Gastrocnemius medialis (tissue), 4 donors: Measurements from ENCODE around the gene PLA2G12B. TPM values are rescaled to one million over a fixed set of nuclear protein-coding genes. Genes with fewer than 3 reads are reported as not detected.

ENCODE experiments used
- ATAC-seq, 2 donors: fragments of 150-250 bp; one replicate each; pipeline ENCODE4 v1.9.1; 2016
- DNase-seq, 2 donors: peaks; one replicate each; pipeline ENCODE4 v3.0.0-alpha.2; 2019
- H3K27ac ChIP-seq, 4 donors: fragments of 200-600 bp; sonication (generic); 1 replicate in 1 of 4; 2 replicates in 3 of 4; pipeline ENCODE4 v1.5.1; 2016 to 2018; ENCODE audit warnings: mild to moderate bottlenecking in 2 of 4, moderate library complexity in 1 of 4
- H3K27me3 ChIP-seq, 3 donors: fragments of 200-600 bp; sonication (generic) in 2 of 3; 1 replicate in 1 of 3; 2 replicates in 2 of 3; pipeline versions ENCODE4 v1.5.1 to v1.6.0; 2016 to 2019; ENCODE audit warnings: mild to moderate bottlenecking in 1 of 3, moderate library complexity in 1 of 3
- H3K36me3 ChIP-seq, 2 donors: fragments of 200-600 bp; sonication (generic) in 1 of 2; one replicate each; pipeline ENCODE4 v1.5.1; 2017 to 2018
- H3K4me1 ChIP-seq, 2 donors: fragments of 200-600 bp; sonication (generic) in 1 of 2; one replicate each; pipeline ENCODE4 v1.5.1; 2016 to 2017; ENCODE audit warnings: mild to moderate bottlenecking in 2 of 2
- H3K4me3 ChIP-seq, 4 donors: fragments of 200-600 bp; sonication (generic) in 3 of 4; 1 replicate in 1 of 4; 2 replicates in 3 of 4; pipeline ENCODE4 v1.5.1; 2016 to 2019; ENCODE audit warnings: mild to moderate bottlenecking in 2 of 4
- H3K9me3 ChIP-seq, 3 donors: fragments of 200-600 bp; sonication (generic) in 2 of 3; 1 replicate in 1 of 3; 2 replicates in 2 of 3; pipeline ENCODE4 v1.5.1; 2016 to 2019
- CTCF ChIP-seq, 5 experiments: fragments of 450-650 bp in 3 of 5; fragments of 200-600 bp in 2 of 5; sonication (generic) in 2 of 5; IDR thresholded peaks in 4 of 5; conservative IDR thresholded peaks in 1 of 5; 1 replicate in 4 of 5; 2 replicates in 1 of 5; pipeline ENCODE4 v1.5.1; 2016 to 2019; ENCODE audit warnings: antibody characterized with exemption in 5 of 5, mild to moderate bottlenecking in 3 of 5, moderate library complexity in 3 of 5
- POLR2A ChIP-seq, 2 donors: fragments of 450-650 bp; IDR thresholded peaks; one replicate each; pipeline ENCODE4 v1.6.1; 2017; ENCODE audit warnings: antibody characterized with exemption in 2 of 2, mild to moderate bottlenecking in 2 of 2, moderate library complexity in 2 of 2
- in situ Hi-C, 4 donors: fragments of 200-750 bp; cut with MboI; loops; one replicate each; pipeline versions ENCODE4 v1.15.0 to v1.8.0; 2017; ENCODE audit warnings: low sequenced_read_pairs in 4 of 4
- intact Hi-C: fragments of 100-400 bp; cut with DNase I; formaldehyde crosslinking; loops from one replicate; pipeline ENCODE4 v1.15.1; 2023; ENCODE audit warnings: low total_unique reads
- total RNA-seq, 4 donors: library from RNA; depleted of rRNA; stranded (reverse); fragments of >200 nt; gene quantifications; one replicate each; pipeline versions ENCODE4 v1.1.0 to v1.2.3, GENCODE V29; 2016

PLA2G12B gene
- total RNA-seq, 4 donors from 2014 or later, result not detected

DNA sequence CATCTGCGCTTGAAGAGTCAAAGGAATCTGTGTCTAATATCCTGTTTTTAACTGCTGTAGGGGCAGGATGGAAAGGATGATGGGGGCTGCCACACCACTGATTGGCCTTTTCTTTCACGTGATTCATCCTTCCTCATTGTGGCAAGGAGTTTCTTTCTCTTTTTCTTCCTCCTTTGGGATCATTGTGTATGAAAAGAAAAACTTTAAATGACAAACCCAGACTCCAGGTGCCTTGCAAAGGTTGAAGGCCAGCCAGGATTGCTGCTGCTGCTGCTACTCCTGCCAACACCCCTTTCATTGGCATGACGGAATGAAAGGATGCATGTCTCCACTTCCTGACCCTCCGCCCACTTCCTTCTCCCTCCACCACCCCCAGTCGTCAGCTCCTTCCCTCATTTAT is 67.6 kb downstream of the PLA2G12B start:
- no peak overlapping the region for H3K27ac ChIP-seq
- H3K27me3 ChIP-seq, result no peaks in the 10 kb centered on the region
- H3K9me3 ChIP-seq, result no peaks in the 10 kb centered on the region
- no peak for ATAC-seq
- DNase-seq, result no peak
- H3K4me3 ChIP-seq, result no peak overlapping the region
- H3K4me1 ChIP-seq, result no peaks in the 10 kb centered on the region
- intact Hi-C loops (no loop called here), in situ Hi-C loops (no loop called here)
- TF ChIP-seq POLR2A (IDR thresholded peaks at IDR 0.05), result no peak
- TF ChIP-seq CTCF (IDR thresholded peaks at IDR 0.05 in 4 of 5, conservative IDR thresholded peaks at IDR 0.05 in 1 of 5), result no peak
- H3K36me3 ChIP-seq, result peaks cover 0 to 46% of the 10 kb centered on the region in 2 donors

- H3K36me3 ChIP-seq, result peaks cover 0 to 46% of the 10 kb centered on the region in 2 donors
- no peaks in the 10 kb centered on the region for H3K9me3 ChIP-seq
- intact Hi-C loops, result no loop called here
- in situ Hi-C loops, result no loop called here
- TF ChIP-seq CTCF (IDR thresholded peaks at IDR 0.05 in 4 of 5, conservative IDR thresholded peaks at IDR 0.05 in 1 of 5) (no peak), POLR2A (IDR thresholded peaks at IDR 0.05) (no peak)
- H3K4me3 ChIP-seq, result no peak overlapping the region
- no peak overlapping the region for H3K27ac ChIP-seq
- H3K27me3 ChIP-seq, result no peaks in the 10 kb centered on the region
- no peak for ATAC-seq
- no peaks in the 10 kb centered on the region for H3K4me1 ChIP-seq
- DNase-seq, result no peak
Measured at GRCh38 chr10:72886621-72887020, 68.0 kb downstream of the PLA2G12B start.

DNA sequence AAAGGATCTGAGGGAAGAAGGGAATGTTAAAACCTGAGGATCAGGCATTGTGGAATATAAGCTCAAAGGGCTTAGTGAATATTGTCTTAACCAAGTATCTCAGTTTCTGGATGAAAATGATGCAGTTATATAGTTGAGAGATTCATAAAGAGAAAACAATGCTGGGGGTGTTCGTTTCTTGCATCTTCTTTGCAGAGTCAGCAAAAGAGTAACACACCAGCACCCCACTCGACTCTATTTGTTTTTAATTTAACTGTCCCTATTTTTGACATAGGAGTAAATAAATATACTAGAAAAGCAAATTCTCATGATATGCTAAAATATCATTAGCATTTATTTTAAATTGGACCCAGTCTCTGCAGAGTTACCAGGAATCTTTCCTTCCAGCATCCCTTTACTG is 68.7 kb downstream of the PLA2G12B start:
- in situ Hi-C loops, result no loop called here
- no peak for ATAC-seq
- no peak for TF ChIP-seq CTCF (IDR thresholded peaks at IDR 0.05 in 4 of 5, conservative IDR thresholded peaks at IDR 0.05 in 1 of 5)
- no peak for TF ChIP-seq POLR2A (IDR thresholded peaks at IDR 0.05)

More for the DNA sequence above, 68.7 kb downstream of the PLA2G12B start:
- Histone ChIP-seq H3K4me1 (no peaks in the 10 kb centered on the region), H3K9me3 (no peaks in the 10 kb centered on the region), H3K4me3 (no peak overlapping the region), H3K27me3 (no peaks in the 10 kb centered on the region), H3K27ac (no peak overlapping the region), H3K36me3 (peaks cover 0 to 46% of the 10 kb centered on the region in 2 donors)
- intact Hi-C loops, result no loop called here
- DNase-seq, result no peak

Other genes starting within 250 kb of the PLA2G12B start
- under 1 TPM in 2 of 4 donors, not detected in 2; 0.13 to 0.25 TPM for gene OIT3, start 61.1 kb downstream of the PLA2G12B start, total RNA-seq
- gene P4HA1, start 142.1 kb upstream of the PLA2G12B start, total RNA-seq, result 100 to 1,000 TPM in 3 of 4 donors, 10 to 100 TPM in 1; 65.3 to 348 (median 217) TPM
- 1 to 10 TPM; 1.7 to 5.3 (median 2.0) TPM for gene NUDT13, start 155.6 kb upstream of the PLA2G12B start, total RNA-seq
- 10 to 100 TPM; 11.0 to 22.8 (median 18.6) TPM for gene ECD, start 213.2 kb upstream of the PLA2G12B start, total RNA-seq
- gene FAM149B1, start 213.3 kb upstream of the PLA2G12B start, total RNA-seq, result 1 to 10 TPM; 2.2 to 6.9 (median 5.6) TPM